Germinal center (tissue), 1 donor: Measurements from ENCODE around the gene SMC6.

Experiments used
- DNase-seq: peaks from one replicate; pipeline ENCODE4 v3.0.0; 2012; ENCODE audit warnings: mixed read lengths, low spot score

The SMC6 gene

DNA sequence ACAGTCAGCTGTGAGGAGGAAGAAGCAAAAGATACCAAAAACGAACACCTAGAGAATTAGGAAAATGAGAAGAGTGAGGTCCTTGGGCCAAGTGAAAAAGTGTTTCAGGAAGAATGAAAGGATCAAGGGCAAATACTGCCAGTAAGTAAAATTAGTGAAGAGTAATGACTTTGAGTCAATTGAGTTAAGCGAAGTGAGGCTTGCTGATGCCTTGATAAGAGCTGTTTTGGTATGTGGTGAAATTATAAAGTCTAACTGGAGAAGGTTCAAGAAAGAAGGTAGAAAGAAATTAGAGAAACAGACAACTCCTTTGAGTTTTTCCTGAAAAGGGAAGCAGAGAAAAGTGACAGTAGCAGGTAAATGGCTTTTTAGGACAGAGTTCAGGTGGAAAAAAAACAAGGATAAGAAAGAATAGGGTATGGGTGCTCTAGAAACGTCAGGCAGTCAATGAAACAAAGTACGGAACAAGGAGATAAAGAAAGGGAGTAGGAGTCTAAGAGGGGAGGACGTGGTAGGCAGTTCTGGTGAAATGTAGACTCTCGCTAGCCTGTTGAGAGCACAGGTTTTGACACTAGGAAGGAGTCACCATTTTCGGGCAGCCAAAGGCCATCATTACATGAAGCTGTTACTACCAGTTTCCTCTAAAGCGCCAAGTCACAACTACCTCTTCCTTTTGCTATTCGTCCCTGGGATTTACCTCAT is 42.9 kb downstream of the SMC6 start:
- no peak for DNase-seq

DNA sequence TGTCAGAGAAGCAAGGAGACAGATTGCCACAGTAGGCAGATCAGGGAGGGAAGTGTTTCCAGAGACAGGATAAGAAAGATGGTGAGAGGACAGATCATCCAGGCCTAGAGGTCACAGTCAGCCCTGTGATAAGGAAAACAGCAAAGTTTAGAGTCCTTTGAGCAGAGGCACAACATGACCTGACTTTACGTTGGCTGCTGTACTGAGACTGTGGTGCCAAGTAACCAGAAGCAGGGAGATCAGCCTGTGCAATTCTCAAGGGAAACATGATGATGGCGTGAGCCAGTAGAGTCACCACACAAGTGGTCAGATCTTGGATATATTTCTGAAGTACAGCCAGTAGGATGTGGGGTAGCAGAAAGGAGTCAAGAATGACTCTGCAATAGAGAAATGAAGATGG is 43.7 kb downstream of the SMC6 start:
- DNase-seq, result no peak

DNA sequence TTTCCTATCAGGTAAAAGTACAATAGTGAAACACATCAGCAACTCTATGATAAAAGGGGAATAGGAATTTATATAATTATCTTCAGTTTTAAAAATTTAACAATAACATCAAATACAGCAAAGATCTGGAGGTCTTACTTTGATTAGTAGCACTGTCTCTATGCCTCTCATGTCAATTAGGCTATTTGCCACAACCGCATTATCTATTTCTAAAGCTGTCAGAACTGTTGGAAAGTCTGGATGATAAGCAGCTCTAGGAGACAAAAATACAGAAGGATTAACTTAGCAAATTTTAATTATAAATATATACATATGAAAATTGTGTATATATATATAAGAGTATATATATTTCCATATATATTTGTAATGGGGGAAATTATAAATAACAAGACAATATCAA is 45.1 kb downstream of the SMC6 start:
- no peak for DNase-seq

- DNase-seq, result no peak
Observed at GRCh38 chr2:17706845-17707244, 46.8 kb downstream of the SMC6 start.

DNA sequence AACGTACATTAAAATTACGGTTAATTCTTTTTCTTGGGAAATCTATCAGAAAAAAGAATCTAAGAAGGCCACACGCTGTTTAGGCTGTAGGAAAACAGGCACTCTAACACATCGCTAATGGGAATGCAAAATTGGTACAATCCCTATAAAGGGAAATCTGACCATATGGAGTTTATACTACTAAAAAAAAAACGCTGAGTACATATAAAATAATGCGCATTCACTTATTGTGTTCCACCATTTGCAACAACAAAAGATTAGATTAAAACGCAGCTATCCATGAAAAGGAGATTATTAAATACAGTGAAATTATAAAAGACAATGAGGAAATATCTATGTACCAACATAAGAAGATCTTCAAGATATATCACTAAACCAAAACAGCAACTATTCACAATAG is 62.8 kb downstream of the SMC6 start:
- DNase-seq, result no peak

GRCh38 chr2:17689010-17689409 is 64.6 kb downstream of the SMC6 start:
- DNase-seq, result no peak

GRCh38 chr2:17688600-17688999 is 65.0 kb downstream of the SMC6 start:
- no peak for DNase-seq

DNA sequence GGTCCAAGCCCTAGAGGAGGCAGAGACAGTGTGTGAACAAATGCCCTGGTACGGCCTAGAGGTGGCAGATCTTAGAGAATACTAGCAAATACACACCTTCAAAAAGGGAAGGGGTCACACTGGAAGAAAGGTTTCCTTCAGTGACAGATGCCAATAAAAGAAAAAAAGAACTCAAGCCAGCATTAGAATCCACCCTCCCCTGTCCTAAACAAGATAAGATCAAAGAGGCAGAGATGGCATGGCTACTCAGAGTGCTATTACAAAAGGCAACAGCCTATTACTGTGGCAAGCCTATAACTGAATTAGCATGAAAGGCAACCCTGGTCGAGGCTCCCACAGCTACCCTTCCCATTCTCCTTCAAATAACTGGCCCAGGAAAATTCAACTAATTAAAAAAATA is 69.6 kb downstream of the SMC6 start:
- no peak for DNase-seq

- no peak for DNase-seq
Observed at GRCh38 chr2:17682098-17682857, 71.3 kb downstream of the SMC6 start.

- no peak for DNase-seq
Observed at GRCh38 chr2:17680119-17680518, 73.5 kb downstream of the SMC6 start.

GRCh38 chr2:17674817-17675216 is 78.8 kb downstream of the SMC6 start:
- DNase-seq, result no peak

DNA sequence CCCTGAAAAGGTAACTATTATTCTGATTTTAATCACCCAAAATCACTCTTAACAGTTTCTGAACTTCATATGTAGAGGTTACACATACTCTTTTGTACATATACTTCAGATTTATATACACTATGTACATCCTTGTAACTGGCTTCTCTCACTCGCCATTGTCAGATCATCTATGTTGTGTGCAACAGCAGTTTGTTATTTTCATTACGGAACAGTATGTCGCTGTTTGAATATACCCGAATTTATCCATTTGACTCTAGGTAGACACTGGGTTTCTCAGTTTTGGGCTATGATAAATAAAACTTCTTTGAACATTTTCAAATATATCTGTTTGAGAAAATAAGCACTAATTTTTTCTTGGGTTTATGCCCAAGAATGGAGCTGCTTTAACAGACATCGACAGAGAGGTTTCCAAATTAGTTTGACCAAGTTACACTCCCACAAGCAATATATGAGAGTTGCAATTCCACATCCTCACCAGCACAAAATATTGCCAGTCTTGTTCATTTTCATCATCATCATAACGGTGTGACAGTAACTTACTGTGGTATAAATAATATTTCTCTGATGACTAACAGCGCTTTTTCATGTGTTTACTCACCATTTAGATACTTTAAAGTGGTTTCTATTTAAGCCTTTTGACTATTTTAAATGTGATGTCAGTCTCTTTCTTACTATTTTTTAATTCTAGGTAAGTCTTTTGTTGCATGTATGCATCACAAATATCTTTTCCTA is 80.9 kb downstream of the SMC6 start:
- no peak for DNase-seq

DNA sequence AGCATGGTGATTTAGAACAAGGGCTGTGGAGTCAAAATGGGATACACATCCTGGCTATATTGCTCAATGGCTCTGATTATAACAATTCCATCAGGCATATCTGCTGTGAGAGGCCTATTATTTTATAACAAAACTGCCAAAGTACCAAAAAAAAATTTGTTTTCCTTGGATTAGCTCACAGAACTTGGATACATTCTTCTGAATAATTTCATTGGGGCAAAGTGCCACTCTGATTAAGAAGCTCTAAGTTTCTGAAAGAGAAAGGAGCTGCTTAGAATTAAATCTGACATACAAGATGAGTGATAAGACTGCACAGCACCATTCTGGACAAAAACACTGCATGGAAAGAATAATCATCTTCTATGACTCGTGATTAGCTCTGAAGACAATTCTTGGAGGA is 85.7 kb downstream of the SMC6 start:
- DNase-seq, result no peak

- no peak for DNase-seq
Observed at GRCh38 chr2:17664534-17664933, 89.1 kb downstream of the SMC6 start.

GRCh38 chr2:17662723-17663122 is 90.9 kb downstream of the SMC6 start:
- no peak for DNase-seq

DNA sequence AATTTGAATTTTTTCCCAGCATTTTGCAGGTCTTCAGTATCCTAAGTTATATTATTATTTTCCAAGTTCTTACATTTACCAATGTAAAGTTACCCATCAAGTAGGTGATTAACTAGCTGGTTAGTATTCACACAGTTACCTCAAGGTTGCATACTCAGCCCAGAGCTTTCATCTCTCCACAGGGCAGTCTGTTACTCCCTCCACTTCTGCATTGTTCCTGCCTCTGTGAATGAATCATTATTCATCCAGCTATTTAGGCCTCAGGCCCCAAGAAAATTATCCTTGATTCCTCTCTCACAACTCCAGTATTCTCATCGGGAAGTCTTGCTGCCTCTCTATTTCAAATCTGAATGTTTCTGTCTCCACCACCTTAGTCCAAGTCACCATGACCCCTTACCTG is 92.2 kb downstream of the SMC6 start:
- DNase-seq, result no peak

DNA sequence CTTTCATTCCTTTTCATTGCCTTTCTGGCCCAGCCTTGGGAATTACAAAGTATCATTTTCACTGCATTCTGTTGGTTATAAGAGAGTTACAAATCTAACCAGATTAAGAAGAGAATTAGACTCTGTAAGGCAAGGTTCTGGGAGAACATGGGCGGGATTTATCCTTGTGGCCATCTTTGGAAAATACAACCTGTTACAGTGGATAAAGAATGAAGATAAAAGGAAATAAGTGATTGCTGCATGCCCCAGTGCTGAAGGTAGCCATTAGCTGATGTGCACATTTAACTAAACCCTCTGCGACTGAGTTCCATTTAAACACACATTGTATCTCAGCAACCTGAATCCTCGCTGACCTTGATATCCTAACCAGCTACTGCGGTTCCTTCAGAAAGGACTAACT is 93.4 kb downstream of the SMC6 start:
- DNase-seq, result no peak

DNA sequence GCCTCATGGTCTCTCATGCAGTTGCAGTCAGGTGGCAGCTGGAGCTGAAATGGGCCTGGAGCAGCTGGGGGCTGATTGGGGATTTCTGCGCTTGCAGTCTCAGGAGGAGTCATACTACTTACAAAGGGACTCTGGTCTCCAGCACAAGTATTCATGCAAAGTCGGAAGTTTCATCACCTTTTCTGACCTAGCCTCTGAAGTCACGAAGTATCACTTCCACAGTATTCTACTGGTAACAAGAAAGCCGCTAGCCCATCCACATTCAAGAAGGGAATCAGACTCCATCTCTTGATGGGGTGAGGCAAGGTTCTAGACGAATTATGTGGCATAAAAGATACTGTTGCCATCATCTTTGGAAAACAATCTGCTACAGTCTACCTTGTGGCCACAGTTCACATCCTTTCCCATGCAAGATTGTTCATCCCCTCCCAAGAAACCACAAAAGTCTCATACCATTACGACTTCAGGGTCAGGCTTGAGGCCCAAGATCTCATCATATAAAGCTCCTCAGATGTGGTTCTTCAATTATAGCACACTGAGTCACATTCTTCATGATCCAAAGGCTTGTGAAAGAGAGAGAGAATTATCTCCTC is 95.3 kb downstream of the SMC6 start:
- no peak for DNase-seq

DNA sequence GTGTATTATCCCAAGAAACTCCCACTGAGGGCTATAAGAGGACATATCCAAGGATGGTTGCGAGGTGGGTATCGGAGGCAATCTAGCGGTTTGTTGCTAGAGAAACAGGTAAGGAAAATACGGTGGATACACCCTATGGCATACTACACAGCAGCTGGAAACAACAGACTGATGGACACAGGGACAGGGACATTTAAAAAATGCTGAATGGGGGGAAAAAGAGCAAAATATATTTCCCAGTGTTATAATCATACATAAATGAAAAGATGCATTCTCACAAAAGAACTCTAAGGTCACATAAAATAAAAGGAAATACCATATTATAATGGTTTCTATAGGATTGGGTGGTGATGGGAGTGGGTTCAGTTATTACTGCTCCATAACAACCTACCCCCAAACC is 95.9 kb downstream of the SMC6 start:
- no peak for DNase-seq

- no peak for DNase-seq
Observed at GRCh38 chr2:17652681-17653394, 100.8 kb downstream of the SMC6 start.

- no peak for DNase-seq
Observed at GRCh38 chr2:17649026-17649425, 104.6 kb downstream of the SMC6 start.

GRCh38 chr2:17648581-17648980 is 105.0 kb downstream of the SMC6 start:
- DNase-seq, result no peak
